Caco-2 (cell line): Measurements from ENCODE around the gene TSHZ3. TPM values are rescaled to one million over a fixed set of nuclear protein-coding genes. Genes with fewer than 3 reads are reported as not detected.

ENCODE experiments used
- BruUV-seq: library from RNA; stranded (reverse); fragments of 400-500 nt; replicated peaks from 2 replicates; lab custom pipeline; 2021; lab: Mats Ljungman, UMichigan
- CTCF ChIA-PET: fragments of 300-600 bp; sonication (Branson Sonifier 250); formaldehyde crosslinking; loops from one replicate; lab custom pipeline; 2022; ENCODE audit warnings: antibody characterized with exemption; lab: Charles Lee
- POLR2A ChIA-PET: fragments of 300-600 bp; sonication (Branson Sonifier 250); formaldehyde crosslinking; loops from one replicate; lab custom pipeline; 2022; ENCODE audit warnings: antibody characterized with exemption; lab: Charles Lee
- DNase-seq, 2 experiments: peaks; one replicate each; pipeline versions ENCODE4 v3.0.0 to v3.0.0-alpha.2; 2020 to 2022
- H3K27me3 ChIP-seq: replicated peaks from 2 replicates; pipeline ENCODE4 v1.6.0; 2011; ENCODE audit warnings: low read length; ENCODE audit not compliant: control insufficient read depth, insufficient read depth
- H3K36me3 ChIP-seq: 2 replicates; pipeline ENCODE4 v1.5.1; 2011; ENCODE audit warnings: low read length; ENCODE audit not compliant: control insufficient read depth, insufficient read depth
- H3K4me1 ChIP-seq: fragments of 250-450 bp; sonication (Bioruptor Pico); 2 replicates; pipeline ENCODE4 v1.5.1; 2020; ENCODE audit warnings: mild to moderate bottlenecking
- H3K4me3 ChIP-seq: 2 replicates; pipeline ENCODE4 v1.5.1; 2011; ENCODE audit warnings: low read depth, mild to moderate bottlenecking, control low read depth, low read length
- H3K9me3 ChIP-seq: fragments of 250-450 bp; sonication (Bioruptor Pico); 2 replicates; pipeline ENCODE4 v1.5.1; 2020; ENCODE audit warnings: mild to moderate bottlenecking, moderate library complexity
- H3K27ac Mint-ChIP-seq: one replicate; pipeline ENCODE4 v1.8.0; 2022; ENCODE audit warnings: mixed read lengths; ENCODE audit not compliant: unreplicated experiment
- H3K27me3 Mint-ChIP-seq: one replicate; pipeline ENCODE4 v1.8.0; 2022; ENCODE audit warnings: mixed read lengths; ENCODE audit not compliant: insufficient read depth, unreplicated experiment
- H3K36me3 Mint-ChIP-seq: one replicate; pipeline ENCODE4 v1.8.0; 2022; ENCODE audit warnings: mild to moderate bottlenecking, mixed read lengths; ENCODE audit not compliant: insufficient read depth, unreplicated experiment
- H3K4me1 Mint-ChIP-seq: one replicate; pipeline ENCODE4 v1.8.0; 2022; ENCODE audit warnings: low read depth, mixed read lengths; ENCODE audit not compliant: unreplicated experiment
- H3K4me3 Mint-ChIP-seq: one replicate; pipeline ENCODE4 v1.8.0; 2022; ENCODE audit warnings: mild to moderate bottlenecking, moderate library complexity, mixed read lengths; ENCODE audit not compliant: unreplicated experiment
- H3K9me3 Mint-ChIP-seq: one replicate; pipeline ENCODE4 v1.8.0; 2022; ENCODE audit warnings: mixed read lengths; ENCODE audit not compliant: unreplicated experiment
- intact Hi-C: fragments of 100-400 bp; cut with micrococcal nuclease; formaldehyde crosslinking; loops from one replicate; pipeline ENCODE4 v1.10.0; 2022; ENCODE audit not compliant: unreplicated experiment
- total RNA-seq: library from RNA; stranded (reverse); gene quantifications from 2 replicates; pipeline ENCODE4 v1.2.3, GENCODE V29; 2022
- TF ChIP-seq, protein P1 (sequence below), 2 experiments: fragments of 200-600 bp in 1 of 2; IDR thresholded peaks; 1 replicate in 1 of 2; 2 replicates in 1 of 2; pipeline versions ENCODE4 v1.5.1 to v1.8.0; 2011 to 2022; ENCODE audit warnings: antibody characterized with exemption in 1 of 2, control low read depth in 1 of 2, inconsistent platforms in 1 of 2, low read depth in 1 of 2, low read length in 1 of 2, mild to moderate bottlenecking in 1 of 2, moderate library complexity in 1 of 2; ENCODE audit not compliant: insufficient read depth in 1 of 2, severe bottlenecking in 1 of 2, unreplicated experiment in 1 of 2

TSHZ3 gene
- total RNA-seq, 1 experiment from 2014 or later = not detected

DNA sequence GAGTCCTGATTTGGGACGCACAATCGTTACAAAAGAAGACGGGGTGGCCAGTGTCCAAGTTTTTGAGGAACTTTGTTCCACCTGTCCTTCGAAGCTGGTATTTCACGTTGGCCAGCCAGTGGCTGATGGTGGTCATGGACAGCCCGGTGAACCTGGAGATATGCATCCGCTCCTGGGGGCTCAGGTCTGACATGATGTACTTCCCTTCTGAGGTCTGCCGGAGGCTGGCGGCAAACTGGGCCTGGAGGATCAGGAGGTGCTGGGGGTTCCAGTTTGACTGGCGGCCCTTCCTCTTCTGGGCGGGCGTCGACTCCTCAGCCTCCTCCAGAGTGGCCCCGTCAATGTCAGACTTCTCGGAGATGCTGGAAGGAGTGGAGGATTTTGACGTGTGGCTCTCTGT is 72.4 kb downstream of the TSHZ3 start:
- H3K36me3 ChIP-seq = no peaks in the 10 kb centered on the region
- intact Hi-C loops = no loop called here
- H3K27ac Mint-ChIP-seq = no peak overlapping the region

DNA sequence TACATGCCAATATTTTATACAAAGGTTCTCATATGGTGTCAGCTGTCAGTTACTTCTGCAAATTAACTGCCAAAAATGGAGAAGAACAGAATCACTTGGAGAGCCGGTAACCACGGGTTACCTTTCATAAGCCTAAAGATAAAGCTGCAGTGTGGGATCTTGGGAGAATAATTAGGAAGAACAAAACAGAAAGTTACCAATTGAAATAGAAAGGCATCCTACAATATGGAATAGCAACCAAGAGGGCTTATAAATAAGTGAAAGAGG is 74.2 kb downstream of the TSHZ3 start:
- POLR2A ChIA-PET = no interaction called here
- CTCF ChIA-PET = no interaction called here
- no peaks in the 10 kb centered on the region for H3K4me1 Mint-ChIP-seq
- H3K4me3 ChIP-seq = no peak overlapping the region
- no peaks in the 10 kb centered on the region for H3K9me3 Mint-ChIP-seq
- H3K27me3 Mint-ChIP-seq = peaks cover 11% of the 10 kb centered on the region
- no peak overlapping the region for H3K4me3 Mint-ChIP-seq
- no peaks in the 10 kb centered on the region for H3K9me3 ChIP-seq
- no peaks in the 10 kb centered on the region for H3K36me3 ChIP-seq
- no peaks in the 10 kb centered on the region for H3K4me1 ChIP-seq
- no peaks in the 10 kb centered on the region for H3K27me3 ChIP-seq
- TF ChIP-seq, protein P1, sequence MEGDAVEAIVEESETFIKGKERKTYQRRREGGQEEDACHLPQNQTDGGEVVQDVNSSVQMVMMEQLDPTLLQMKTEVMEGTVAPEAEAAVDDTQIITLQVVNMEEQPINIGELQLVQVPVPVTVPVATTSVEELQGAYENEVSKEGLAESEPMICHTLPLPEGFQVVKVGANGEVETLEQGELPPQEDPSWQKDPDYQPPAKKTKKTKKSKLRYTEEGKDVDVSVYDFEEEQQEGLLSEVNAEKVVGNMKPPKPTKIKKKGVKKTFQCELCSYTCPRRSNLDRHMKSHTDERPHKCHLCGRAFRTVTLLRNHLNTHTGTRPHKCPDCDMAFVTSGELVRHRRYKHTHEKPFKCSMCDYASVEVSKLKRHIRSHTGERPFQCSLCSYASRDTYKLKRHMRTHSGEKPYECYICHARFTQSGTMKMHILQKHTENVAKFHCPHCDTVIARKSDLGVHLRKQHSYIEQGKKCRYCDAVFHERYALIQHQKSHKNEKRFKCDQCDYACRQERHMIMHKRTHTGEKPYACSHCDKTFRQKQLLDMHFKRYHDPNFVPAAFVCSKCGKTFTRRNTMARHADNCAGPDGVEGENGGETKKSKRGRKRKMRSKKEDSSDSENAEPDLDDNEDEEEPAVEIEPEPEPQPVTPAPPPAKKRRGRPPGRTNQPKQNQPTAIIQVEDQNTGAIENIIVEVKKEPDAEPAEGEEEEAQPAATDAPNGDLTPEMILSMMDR (IDR thresholded peaks at IDR 0.05; ENCODE audit: insufficient read depth in 1 of 2, low read depth in 1 of 2, low read length in 1 of 2, severe bottlenecking in 1 of 2, unreplicated experiment in 1 of 2) = no peak
- intact Hi-C loops = no loop called here
- DNase-seq = no peak
- H3K27ac Mint-ChIP-seq = no peak overlapping the region
- H3K36me3 Mint-ChIP-seq = no peaks in the 10 kb centered on the region
- no TSS peak for BruUV-seq

More for the DNA sequence above, 72.4 kb downstream of the TSHZ3 start:
- no peaks in the 10 kb centered on the region for H3K27me3 ChIP-seq
- Mint-ChIP-seq H3K27me3 (peaks cover 13% of the 10 kb centered on the region), H3K4me3 (no peak overlapping the region), H3K9me3 (no peaks in the 10 kb centered on the region), H3K36me3 (no peaks in the 10 kb centered on the region), H3K4me1 (no peaks in the 10 kb centered on the region)
- no TSS peak for BruUV-seq
- no peaks in the 10 kb centered on the region for H3K9me3 ChIP-seq
- no peaks in the 10 kb centered on the region for H3K4me1 ChIP-seq
- TF ChIP-seq, protein P1 (IDR thresholded peaks at IDR 0.05; ENCODE audit: insufficient read depth in 1 of 2, low read depth in 1 of 2, low read length in 1 of 2, severe bottlenecking in 1 of 2, unreplicated experiment in 1 of 2) = no peak
- H3K4me3 ChIP-seq = no peak overlapping the region
- DNase-seq = no peak
- ChIA-PET POLR2A (no interaction called here), CTCF (no interaction called here)

DNA sequence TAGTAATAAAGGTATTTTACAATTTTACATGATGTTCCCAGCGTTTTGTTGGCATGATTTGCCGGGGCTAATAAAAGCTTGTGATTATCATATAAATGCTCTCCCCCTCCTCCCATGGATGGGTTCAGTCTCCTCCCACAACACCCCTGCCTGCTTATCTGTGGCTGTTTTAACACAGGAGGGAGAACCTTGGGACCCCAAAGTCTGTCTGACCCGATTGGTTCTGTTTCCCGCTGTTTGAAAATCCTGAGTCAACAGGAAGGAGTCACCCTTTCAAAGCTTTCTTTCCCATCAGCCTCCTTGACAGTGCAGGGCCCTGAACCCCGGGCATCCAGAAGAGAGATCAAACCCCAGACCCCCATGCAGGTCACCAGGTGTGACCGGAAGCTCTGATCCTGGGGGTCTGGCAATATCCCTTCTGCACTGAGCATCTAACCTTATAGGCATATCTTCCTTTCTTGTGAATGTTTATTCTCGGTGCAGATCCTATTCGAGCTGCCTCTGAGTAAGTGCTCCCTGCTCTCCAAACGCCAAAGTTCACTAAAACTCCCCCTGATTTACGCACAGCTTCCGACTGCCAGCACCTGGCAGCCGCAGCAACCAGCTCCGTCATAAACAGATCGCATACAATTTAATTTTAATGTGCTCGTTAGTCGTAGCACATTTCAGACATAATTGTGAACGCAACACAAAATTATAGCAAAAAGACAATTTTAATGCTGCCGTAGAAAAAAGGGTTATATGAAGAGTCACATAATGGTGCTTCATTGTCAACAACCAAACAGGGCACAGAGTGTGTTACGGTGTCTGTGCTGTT is 74.8 kb downstream of the TSHZ3 start:
- H3K9me3 Mint-ChIP-seq = no peaks in the 10 kb centered on the region
- Histone ChIP-seq H3K4me3 (no peak overlapping the region), H3K9me3 (no peaks in the 10 kb centered on the region), H3K36me3 (no peaks in the 10 kb centered on the region), H3K27me3 (no peaks in the 10 kb centered on the region), H3K4me1 (no peaks in the 10 kb centered on the region)
- no TSS peak for BruUV-seq
- no peaks in the 10 kb centered on the region for H3K4me1 Mint-ChIP-seq
- no peaks in the 10 kb centered on the region for H3K36me3 Mint-ChIP-seq
- H3K27ac Mint-ChIP-seq = no peak overlapping the region
- DNase-seq = no peak
- peaks cover 11% of the 10 kb centered on the region for H3K27me3 Mint-ChIP-seq
- intact Hi-C loops = no loop called here
- POLR2A ChIA-PET = no interaction called here
- TF ChIP-seq, protein P1 (IDR thresholded peaks at IDR 0.05; ENCODE audit: insufficient read depth in 1 of 2, low read depth in 1 of 2, low read length in 1 of 2, severe bottlenecking in 1 of 2, unreplicated experiment in 1 of 2) = no peak
- CTCF ChIA-PET = no interaction called here
- no peak overlapping the region for H3K4me3 Mint-ChIP-seq
